Mammary epithelial cell (primary cell): ENCODE results near the gene MYO18A.

Experiments used
- CTCF ChIP-seq, 2 donors: IDR thresholded peaks in 1 of 2; conservative IDR thresholded peaks in 1 of 2; 2 replicates each; pipeline ENCODE4 v1.5.1; 2011 to 2012; ENCODE audit warnings: inconsistent platforms in 2 of 2, low read length in 2 of 2, mild to moderate bottlenecking in 2 of 2, control low read depth in 1 of 2, low read depth in 1 of 2; ENCODE audit not compliant: insufficient read depth in 1 of 2; ENCODE audit errors: extremely low read depth in 1 of 2
- EZH2 ChIP-seq: IDR thresholded peaks from 2 replicates; pipeline ENCODE4 v1.6.1; 2012; ENCODE audit warnings: low read length, inconsistent platforms, borderline replicate concordance

DNA sequence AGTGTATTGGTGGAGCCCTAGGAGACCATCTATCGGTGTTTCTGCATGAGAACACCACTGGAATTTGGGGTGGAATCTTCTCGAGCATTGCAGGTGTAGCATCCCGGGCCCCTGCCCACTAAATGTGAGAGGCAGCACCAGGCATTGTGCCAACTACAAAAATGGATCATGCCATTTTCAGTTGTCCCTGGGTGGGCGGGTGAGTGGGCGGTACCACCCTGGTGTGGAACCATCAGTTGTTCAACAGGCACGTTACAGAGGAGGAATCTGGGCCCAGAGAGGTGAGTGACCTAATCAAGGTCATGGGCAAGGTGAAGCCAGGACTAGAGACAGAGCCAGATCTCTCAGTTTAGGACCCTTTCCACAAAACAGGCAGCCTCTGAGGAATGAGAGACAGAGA, 128.5 kb downstream of the MYO18A start:
- TF ChIP-seq CTCF (conservative IDR thresholded peaks at IDR 0.05 in 1 of 2, IDR thresholded peaks at IDR 0.05 in 1 of 2; ENCODE audit: extremely low read depth in 1 of 2, insufficient read depth in 1 of 2, low read depth in 1 of 2, low read length in 2 of 2), result no peak
- no peak for TF ChIP-seq EZH2
